GM19193 (cell line): ENCODE measurements around the gene AP3D1.

Source experiments
- POLR2A ChIP-seq: IDR thresholded peaks from 4 replicates; pipeline ENCODE4 v1.6.1; 2011; ENCODE audit not compliant: insufficient read depth, insufficient read length; ENCODE audit errors: extremely low read depth

AP3D1 gene

GRCh38 chr19:2123682-2124387 is 27.5 kb downstream of the AP3D1 start:
- no peak for TF ChIP-seq POLR2A

GRCh38 chr19:2122982-2123381 is 28.4 kb downstream of the AP3D1 start:
- TF ChIP-seq POLR2A, result no peak

GRCh38 chr19:2122251-2122650 is 29.1 kb downstream of the AP3D1 start:
- no peak for TF ChIP-seq POLR2A

GRCh38 chr19:2121416-2122051 is 29.8 kb downstream of the AP3D1 start:
- TF ChIP-seq POLR2A, result no peak

GRCh38 chr19:2120821-2121220 is 30.5 kb downstream of the AP3D1 start:
- TF ChIP-seq POLR2A, result no peak

GRCh38 chr19:2119921-2120785 is 31.2 kb downstream of the AP3D1 start:
- no peak for TF ChIP-seq POLR2A

- no peak for TF ChIP-seq POLR2A
Measured at GRCh38 chr19:2118438-2118837, 32.9 kb downstream of the AP3D1 start.

- TF ChIP-seq POLR2A, result no peak
Measured at GRCh38 chr19:2117215-2117960, 34.0 kb downstream of the AP3D1 start.

- TF ChIP-seq POLR2A, result no peak
Measured at GRCh38 chr19:2116507-2116906, 34.9 kb downstream of the AP3D1 start.

- TF ChIP-seq POLR2A, result no peak
Measured at GRCh38 chr19:2115911-2116426, 35.4 kb downstream of the AP3D1 start.

GRCh38 chr19:2115324-2115723 is 36.0 kb downstream of the AP3D1 start:
- TF ChIP-seq POLR2A, result no peak

- TF ChIP-seq POLR2A, result no peak
Measured at GRCh38 chr19:2114821-2115220, 36.5 kb downstream of the AP3D1 start.

- no peak for TF ChIP-seq POLR2A
Measured at GRCh38 chr19:2114218-2114617, 37.1 kb downstream of the AP3D1 start.

GRCh38 chr19:2113439-2114211 is 37.7 kb downstream of the AP3D1 start:
- no peak for TF ChIP-seq POLR2A
